Osteoblast (primary cell): ENCODE results near the gene CDH5. TPM values are rescaled to one million over a fixed set of nuclear protein-coding genes. Genes with fewer than 3 reads are reported as not detected.

ENCODE experiments used
- DNase-seq: peaks from one replicate; pipeline ENCODE4 v3.0.0; 2011; ENCODE audit warnings: low spot score, mixed read lengths; ENCODE audit not compliant: insufficient read length; ENCODE audit errors: missing footprints
- H2AFZ ChIP-seq: 2 replicates; pipeline ENCODE4 v1.6.0; 2011; ENCODE audit warnings: mild to moderate bottlenecking, low read length
- H3K27ac ChIP-seq: 2 replicates; pipeline ENCODE4 v1.5.1; 2011; ENCODE audit warnings: mild to moderate bottlenecking, low read depth, low read length, moderate library complexity
- H3K27me3 ChIP-seq: 2 replicates; pipeline ENCODE4 v1.6.0; 2012; ENCODE audit warnings: mild to moderate bottlenecking, control low read depth, inconsistent platforms, low read length, moderate library complexity; ENCODE audit not compliant: insufficient read depth
- H3K36me3 ChIP-seq: 2 replicates; pipeline ENCODE4 v1.5.1; 2011; ENCODE audit warnings: mild to moderate bottlenecking, low read length, control low read depth, moderate library complexity; ENCODE audit not compliant: insufficient read depth
- H3K4me1 ChIP-seq: 2 replicates; pipeline ENCODE4 v1.5.1; 2011; ENCODE audit warnings: mild to moderate bottlenecking, low read length, control low read depth, moderate library complexity; ENCODE audit not compliant: insufficient read depth
- H3K4me2 ChIP-seq: 2 replicates; pipeline ENCODE4 v1.6.0; 2011; ENCODE audit warnings: mild to moderate bottlenecking, low read length; ENCODE audit not compliant: insufficient read depth
- H3K4me3 ChIP-seq: fragments of 200-600 bp; sonication (generic); 3 replicates; pipeline ENCODE4 v1.5.1; 2012; ENCODE audit warnings: mild to moderate bottlenecking, low read length, inconsistent platforms; ENCODE audit not compliant: insufficient read depth
- H3K79me2 ChIP-seq: 2 replicates; pipeline ENCODE4 v1.6.0; 2012; ENCODE audit warnings: mild to moderate bottlenecking, low read length, control low read depth, inconsistent platforms; ENCODE audit not compliant: insufficient read depth
- H3K9me3 ChIP-seq: 2 replicates; pipeline ENCODE4 v1.5.1; 2011; ENCODE audit warnings: low read depth, low read length, control low read depth
- H4K20me1 ChIP-seq: 2 replicates; pipeline ENCODE4 v1.6.0; 2012; ENCODE audit warnings: mild to moderate bottlenecking, low read length, control low read depth; ENCODE audit not compliant: insufficient read depth
- total RNA-seq: library from RNA; depleted of rRNA; stranded (reverse); fragments of >200 nt; gene quantifications from 2 replicates; pipeline ENCODE4 v1.2.3, GENCODE V29; 2012
- TF ChIP-seq, protein P1 (sequence below): IDR thresholded peaks from 2 replicates; pipeline ENCODE4 v1.5.1; 2011; ENCODE audit warnings: mild to moderate bottlenecking, low read depth, low read length, moderate library complexity; ENCODE audit errors: extremely low read depth

Gene CDH5
- total RNA-seq: 0.72 and 1.8 TPM in 2 replicates

DNA sequence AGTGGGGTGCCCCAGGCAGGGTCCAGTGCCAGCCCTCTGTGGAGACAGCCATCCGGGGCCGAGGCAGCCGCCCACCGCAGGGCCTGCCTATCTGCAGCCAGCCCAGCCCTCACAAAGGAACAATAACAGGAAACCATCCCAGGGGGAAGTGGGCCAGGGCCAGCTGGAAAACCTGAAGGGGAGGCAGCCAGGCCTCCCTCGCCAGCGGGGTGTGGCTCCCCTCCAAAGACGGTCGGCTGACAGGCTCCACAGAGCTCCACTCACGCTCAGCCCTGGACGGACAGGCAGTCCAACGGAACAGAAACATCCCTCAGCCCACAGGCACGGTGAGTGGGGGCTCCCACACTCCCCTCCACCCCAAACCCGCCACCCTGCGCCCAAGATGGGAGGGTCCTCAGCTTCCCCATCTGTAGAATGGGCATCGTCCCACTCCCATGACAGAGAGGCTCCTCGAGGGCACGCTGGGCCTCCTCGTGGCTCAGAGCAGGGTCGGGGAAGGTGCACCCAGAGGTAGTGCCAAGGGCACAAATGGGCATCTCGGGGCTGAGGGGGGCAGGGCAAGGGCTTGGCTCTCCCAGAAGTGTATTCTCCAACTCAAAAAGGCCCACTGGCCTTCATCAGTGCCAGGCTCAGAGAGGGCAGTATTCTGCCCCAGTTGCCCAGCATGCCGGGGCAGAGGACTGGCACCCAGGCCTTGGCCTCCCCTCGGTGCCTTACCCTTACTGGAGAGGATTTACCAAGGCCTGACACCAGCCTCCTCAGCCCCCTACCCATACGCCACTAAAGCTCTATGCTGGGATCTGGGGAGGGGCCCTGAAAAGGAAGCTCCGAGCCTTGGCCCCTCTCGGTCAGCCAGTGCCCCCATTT lies at the start of gene CDH5:
TSS of gene CDH5 (plus strand) at position 259 of the 867 bp plus-strand sequence. CDS start 12,647 bp downstream, outside the sequence.
- H3K4me3 ChIP-seq: no peak within 1 kb of the TSS
- H3K79me2 ChIP-seq: no peaks in the 10 kb centered on the region
- H3K36me3 ChIP-seq: no peaks in the 10 kb centered on the region
- TF ChIP-seq, protein P1, sequence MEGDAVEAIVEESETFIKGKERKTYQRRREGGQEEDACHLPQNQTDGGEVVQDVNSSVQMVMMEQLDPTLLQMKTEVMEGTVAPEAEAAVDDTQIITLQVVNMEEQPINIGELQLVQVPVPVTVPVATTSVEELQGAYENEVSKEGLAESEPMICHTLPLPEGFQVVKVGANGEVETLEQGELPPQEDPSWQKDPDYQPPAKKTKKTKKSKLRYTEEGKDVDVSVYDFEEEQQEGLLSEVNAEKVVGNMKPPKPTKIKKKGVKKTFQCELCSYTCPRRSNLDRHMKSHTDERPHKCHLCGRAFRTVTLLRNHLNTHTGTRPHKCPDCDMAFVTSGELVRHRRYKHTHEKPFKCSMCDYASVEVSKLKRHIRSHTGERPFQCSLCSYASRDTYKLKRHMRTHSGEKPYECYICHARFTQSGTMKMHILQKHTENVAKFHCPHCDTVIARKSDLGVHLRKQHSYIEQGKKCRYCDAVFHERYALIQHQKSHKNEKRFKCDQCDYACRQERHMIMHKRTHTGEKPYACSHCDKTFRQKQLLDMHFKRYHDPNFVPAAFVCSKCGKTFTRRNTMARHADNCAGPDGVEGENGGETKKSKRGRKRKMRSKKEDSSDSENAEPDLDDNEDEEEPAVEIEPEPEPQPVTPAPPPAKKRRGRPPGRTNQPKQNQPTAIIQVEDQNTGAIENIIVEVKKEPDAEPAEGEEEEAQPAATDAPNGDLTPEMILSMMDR: no peak
- peaks cover 10% of the 10 kb centered on the region for H3K4me1 ChIP-seq
- peaks cover 18% of the 10 kb centered on the region for H3K27me3 ChIP-seq
- no peak for DNase-seq
- H3K9me3 ChIP-seq: no peaks in the 10 kb centered on the region
- H3K4me2 ChIP-seq: no peak within 1 kb of the TSS
- H2AFZ ChIP-seq: no peak within 1 kb of the TSS
- no peak within 1 kb of the TSS for H3K27ac ChIP-seq
- no peaks in the 10 kb centered on the region for H4K20me1 ChIP-seq

GRCh38 chr16:66318505-66318904 lies 48.0 kb upstream of the CDH5 start:
- TF ChIP-seq, protein P1: no peak
- no peak for DNase-seq
- no peaks in the 10 kb centered on the region for H3K9me3 ChIP-seq
- H3K4me3 ChIP-seq: no peak overlapping the region
- no peak overlapping the region for H3K4me2 ChIP-seq
- H4K20me1 ChIP-seq: no peaks in the 10 kb centered on the region
- no peaks in the 10 kb centered on the region for H3K36me3 ChIP-seq
- no peaks in the 10 kb centered on the region for H3K27me3 ChIP-seq
- H3K27ac ChIP-seq: no peak overlapping the region
- H3K4me1 ChIP-seq: no peaks in the 10 kb centered on the region
- H3K79me2 ChIP-seq: no peaks in the 10 kb centered on the region
- no peak overlapping the region for H2AFZ ChIP-seq

DNA sequence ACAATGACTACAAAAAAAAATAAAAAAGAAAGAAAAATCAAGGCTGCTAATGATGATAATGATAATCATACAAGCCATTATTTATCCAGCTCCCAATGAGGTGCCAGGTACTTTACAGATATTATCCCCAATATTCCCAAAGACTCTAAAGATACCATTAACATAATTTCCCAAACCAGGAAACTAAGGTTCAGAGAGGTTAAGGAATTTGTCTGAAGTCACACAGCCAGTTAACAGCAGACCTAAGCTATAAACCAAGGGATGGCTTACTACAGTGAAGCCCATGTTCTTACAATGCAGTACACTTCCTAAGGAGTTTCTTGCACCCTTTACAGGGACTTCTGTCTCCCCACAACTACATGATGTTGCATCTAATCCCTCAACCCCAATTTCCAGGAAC lies 45.7 kb upstream of the CDH5 start:
- Histone ChIP-seq H3K27me3 (no peaks in the 10 kb centered on the region), H3K36me3 (no peaks in the 10 kb centered on the region), H3K27ac (no peak overlapping the region), H4K20me1 (no peaks in the 10 kb centered on the region), H2AFZ (no peak overlapping the region), H3K4me2 (no peak overlapping the region), H3K4me3 (no peak overlapping the region), H3K4me1 (no peaks in the 10 kb centered on the region), H3K79me2 (no peaks in the 10 kb centered on the region), H3K9me3 (no peaks in the 10 kb centered on the region)
- TF ChIP-seq, protein P1: no peak
- DNase-seq: no peak

DNA sequence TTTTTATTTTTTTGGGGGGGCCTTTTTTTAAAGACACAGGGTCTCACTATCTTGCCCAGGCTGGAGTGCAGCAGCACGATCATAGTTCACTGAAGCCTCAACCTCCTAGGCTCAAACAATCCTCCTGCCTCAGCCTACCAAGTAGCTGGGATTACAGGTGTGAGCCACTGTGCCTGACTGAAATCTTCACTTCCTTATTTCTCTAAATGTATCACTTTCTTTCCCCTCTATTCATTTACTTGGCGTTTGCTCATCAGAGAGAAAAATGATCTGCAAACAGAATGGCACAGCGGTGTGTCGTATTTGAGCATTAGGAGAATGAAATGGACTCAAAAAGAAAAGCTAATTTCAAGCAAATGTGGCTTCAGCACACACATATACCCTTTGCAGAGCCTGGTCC lies 44.3 kb upstream of the CDH5 start:
- Histone ChIP-seq H3K36me3 (no peaks in the 10 kb centered on the region), H3K4me3 (no peak overlapping the region), H3K9me3 (no peaks in the 10 kb centered on the region), H3K27ac (no peak overlapping the region), H3K27me3 (no peaks in the 10 kb centered on the region), H3K4me2 (no peak overlapping the region), H4K20me1 (no peaks in the 10 kb centered on the region), H3K4me1 (no peaks in the 10 kb centered on the region), H2AFZ (no peak overlapping the region), H3K79me2 (no peaks in the 10 kb centered on the region)
- TF ChIP-seq, protein P1: no peak
- no peak for DNase-seq
